ENCODE measurements around the gene GGT1. TPM values are rescaled to one million over a fixed set of nuclear protein-coding genes. Genes with fewer than 3 reads are reported as not detected.
A peak's percentile ranks its signal among the peaks of the same experiment; 100 is the strongest.
"Not testable (repeated sequence)": the region's sequence is repeated elsewhere in the genome, so short reads cannot be mapped to it uniquely, and the experiment has no call there.

GGT1 gene
- 14.6 TPM for polyA plus RNA-seq (2012; ENCODE audit: insufficient read depth, insufficient read length, low read depth)

DNA sequence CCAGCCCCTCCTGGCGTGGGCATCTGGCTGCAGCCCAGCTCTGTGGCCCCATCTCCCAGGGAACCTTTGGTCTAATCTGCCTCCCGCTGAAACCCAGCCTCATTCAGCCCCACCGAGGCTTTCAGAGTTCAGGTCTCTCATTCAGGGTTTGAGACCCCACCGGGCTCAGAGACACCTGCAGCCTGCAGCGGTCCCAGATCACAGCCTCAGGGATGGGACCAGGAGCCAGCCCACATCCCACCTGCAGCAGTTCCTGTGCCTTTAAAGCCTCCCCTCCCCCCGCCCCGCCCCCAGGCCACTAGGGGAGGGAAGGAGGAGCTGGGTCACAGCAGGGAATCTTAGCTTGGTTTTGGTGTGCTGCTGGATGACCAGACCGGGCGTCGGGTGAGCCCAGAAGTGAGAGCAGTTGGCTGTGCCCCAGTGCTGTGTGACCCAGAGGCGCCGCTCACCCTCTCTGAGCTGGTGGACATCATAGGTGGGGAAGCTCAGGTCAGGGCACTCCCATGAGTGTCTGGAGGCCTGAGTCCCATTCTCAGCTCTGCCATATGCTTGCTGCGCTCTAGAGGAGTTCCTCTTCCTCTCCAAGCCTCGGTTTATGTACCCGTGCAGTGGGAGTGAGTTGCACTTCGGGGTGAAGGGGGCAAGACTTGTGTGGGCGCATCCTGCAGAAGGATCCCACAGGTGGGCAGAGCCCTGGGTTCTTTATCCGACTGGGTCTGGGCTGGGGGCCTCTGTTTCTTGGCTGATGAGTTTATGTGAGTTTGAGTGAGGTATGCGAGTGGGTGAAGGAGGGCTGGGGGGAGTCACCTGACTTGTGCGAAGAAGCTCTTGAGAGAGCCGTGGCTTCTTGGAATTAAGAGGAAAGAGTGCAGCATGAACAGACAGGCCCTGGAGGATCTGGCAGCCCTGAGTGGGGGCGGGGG, at the start of gene GGT1:
TSS of gene GGT1 (plus strand) at position 347 of the 923 bp plus-strand sequence. CDS start 7,889 bp downstream, outside the sequence.
- H3K4me1 ChIP-seq, H3K27me3 ChIP-seq, H3K9me3 ChIP-seq, DNase-seq, H3K36me3 ChIP-seq: not testable (repeated sequence)
- H3K4me3 ChIP-seq (ENCODE audit: low read depth, low read length) = peak within 1 kb of the TSS; percentile 25

DNA sequence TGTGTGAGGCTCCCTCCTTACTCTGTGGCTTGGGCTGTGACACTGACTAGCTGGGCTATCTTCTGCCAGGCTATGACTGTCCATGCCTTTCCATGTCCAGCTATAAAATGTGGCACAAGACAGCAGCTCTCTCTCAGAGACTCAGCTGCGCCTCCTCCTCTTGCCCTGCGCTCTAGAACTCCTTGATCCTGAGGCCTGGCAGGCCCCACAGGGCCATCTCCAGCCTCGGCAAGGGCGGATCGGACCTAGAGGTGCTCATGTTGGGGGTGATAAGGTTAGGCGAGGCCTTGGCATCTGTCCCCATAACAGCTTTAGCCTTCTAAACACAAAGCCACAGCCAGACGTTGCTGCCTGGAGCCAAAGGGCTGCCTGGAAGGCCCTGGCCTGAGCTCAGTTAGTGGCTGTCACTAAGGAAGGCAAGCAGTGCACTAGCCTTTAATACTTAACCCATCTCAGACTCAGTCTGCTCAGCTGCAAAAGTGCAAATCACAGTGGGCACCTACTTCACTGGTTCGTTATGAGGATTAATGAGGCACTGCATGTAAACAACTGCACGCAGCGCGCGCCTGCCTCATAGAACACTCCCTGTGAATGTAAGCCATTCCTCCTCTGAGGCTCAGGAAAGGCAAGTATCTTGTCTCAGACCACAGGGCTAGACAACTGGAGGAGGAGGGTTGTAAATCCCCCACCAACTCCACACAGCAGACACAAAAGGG, 49.2 kb upstream of the GGT1 start:
- TF ChIP-seq, protein P1, sequence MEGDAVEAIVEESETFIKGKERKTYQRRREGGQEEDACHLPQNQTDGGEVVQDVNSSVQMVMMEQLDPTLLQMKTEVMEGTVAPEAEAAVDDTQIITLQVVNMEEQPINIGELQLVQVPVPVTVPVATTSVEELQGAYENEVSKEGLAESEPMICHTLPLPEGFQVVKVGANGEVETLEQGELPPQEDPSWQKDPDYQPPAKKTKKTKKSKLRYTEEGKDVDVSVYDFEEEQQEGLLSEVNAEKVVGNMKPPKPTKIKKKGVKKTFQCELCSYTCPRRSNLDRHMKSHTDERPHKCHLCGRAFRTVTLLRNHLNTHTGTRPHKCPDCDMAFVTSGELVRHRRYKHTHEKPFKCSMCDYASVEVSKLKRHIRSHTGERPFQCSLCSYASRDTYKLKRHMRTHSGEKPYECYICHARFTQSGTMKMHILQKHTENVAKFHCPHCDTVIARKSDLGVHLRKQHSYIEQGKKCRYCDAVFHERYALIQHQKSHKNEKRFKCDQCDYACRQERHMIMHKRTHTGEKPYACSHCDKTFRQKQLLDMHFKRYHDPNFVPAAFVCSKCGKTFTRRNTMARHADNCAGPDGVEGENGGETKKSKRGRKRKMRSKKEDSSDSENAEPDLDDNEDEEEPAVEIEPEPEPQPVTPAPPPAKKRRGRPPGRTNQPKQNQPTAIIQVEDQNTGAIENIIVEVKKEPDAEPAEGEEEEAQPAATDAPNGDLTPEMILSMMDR (IDR thresholded peaks at IDR 0.05; ENCODE audit: low read depth, low read length) = no peak
- no peak for DNase-seq
- Histone ChIP-seq H3K4me1 (0 out of 2 replicates have a peak, but pooled peaks cover 5% of the 10 kb centered on the region), H3K4me3 (ENCODE audit: low read depth, low read length) (peak overlapping the region; percentile 92), H3K36me3 (peaks cover 14% of the 10 kb centered on the region), H3K27me3 (no peaks in the 10 kb centered on the region), H3K9me3 (no peaks in the 10 kb centered on the region)

DNA sequence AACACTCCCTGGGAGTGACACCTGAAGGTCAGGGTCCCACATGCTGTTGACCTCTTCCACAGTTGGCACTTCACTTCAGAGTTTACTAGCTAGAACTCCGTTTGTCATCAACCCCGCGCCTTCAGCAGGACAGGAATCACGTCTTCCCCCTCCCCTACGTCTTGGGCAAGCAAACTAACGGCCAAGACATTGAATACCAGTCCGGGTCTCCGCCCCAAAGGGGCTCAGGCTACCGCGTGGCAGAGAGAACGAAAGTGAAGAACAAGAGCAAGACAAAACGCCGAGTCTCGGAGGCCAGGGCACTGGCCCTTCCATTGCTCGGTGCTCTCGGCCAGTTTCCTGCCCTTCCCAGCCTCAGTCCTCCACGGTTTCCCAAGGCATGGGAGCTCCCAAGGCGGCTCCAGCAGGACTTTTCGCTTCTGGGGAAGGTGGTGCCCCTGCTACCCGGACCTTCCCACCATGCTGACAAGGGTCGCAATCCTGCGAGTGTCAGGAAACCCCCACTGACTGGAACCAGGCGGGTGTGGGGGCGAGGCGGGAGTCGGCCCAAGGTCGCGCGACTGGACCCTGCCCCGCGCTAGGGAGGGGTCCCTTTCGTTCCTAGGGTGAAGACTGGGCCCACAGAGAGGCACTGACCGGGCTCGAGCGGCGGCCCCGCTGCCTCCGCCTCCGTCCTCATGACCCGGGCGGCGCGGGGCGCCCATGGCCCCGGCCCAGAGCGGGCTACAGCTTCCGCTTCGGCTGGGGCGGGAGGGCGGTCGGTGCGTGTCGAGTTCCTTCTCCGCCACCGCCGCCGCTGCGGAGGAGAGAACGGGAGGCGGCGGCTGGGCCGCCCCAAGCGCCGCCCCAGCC, 48.5 kb upstream of the GGT1 start, which contains the start of gene GUCD1:
TSS of gene GUCD1 (minus strand) at position 826 of the 852 bp plus-strand sequence. CDS start at position 679, 147 bp downstream.
- H3K4me1 ChIP-seq = 0 out of 2 replicates have a peak, but pooled peaks cover 5% of the 10 kb centered on the region
- no peaks in the 10 kb centered on the region for H3K9me3 ChIP-seq
- H3K36me3 ChIP-seq = peaks cover 22% of the 10 kb centered on the region
- peak within 1 kb of the TSS; percentile 93 for H3K4me3 ChIP-seq (ENCODE audit: low read depth, low read length)
- TF ChIP-seq, protein P1 (IDR thresholded peaks at IDR 0.05; ENCODE audit: low read depth, low read length) = no peak
- no peak for DNase-seq
- no peaks in the 10 kb centered on the region for H3K27me3 ChIP-seq

DNA sequence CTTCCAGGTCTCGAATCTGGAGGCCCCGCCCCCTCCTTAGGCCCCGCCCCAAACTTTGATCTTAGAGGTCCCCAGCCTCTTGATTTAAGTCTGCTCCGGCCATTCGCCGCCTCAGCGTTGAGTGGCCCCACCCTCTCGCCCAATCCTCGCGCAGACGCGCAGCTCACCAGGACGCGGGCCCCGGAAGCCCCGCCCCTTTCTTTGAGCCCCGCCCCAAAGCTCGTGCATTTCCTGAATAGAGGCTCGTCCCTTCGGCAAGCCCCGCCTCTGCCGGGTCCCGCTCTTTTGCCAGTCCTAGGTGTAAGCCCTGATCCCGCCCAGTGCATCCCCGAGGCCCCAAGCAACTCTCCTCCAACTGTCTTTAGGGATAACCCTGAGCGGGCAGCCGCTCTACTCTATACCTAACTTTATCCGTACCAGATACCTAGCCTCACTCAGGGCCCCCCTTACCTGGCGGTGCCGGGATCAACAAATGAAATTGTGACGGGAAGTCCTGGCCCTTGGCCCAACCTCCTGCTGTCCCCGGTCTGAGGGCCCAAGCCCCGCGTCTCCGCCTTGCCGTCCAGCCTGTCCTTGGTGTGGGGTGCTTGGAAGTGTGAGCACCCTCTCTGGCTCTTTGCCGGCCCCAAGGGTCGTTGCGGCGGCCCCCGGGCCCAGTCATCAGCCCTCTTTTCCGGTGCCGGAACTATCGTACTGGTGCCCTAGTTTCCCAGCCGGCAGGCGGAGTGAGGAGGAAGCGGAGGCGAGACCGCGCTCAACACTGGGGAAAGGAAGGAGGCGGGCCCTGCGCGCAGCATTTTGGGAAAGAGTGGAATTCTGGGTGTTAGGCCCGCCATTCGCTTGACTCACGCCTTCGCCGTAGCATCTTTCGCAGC, 47.6 kb upstream of the GGT1 start, which contains the start of gene SNRPD3:
TSS of gene SNRPD3 (plus strand) at position 835 of the 875 bp plus-strand sequence. CDS start 1,676 bp downstream, outside the sequence.
- DNase-seq = peak; percentile 100
- 0 out of 2 replicates have a peak, but pooled peaks cover 5% of the 10 kb centered on the region for H3K4me1 ChIP-seq
- peak within 1 kb of the TSS; percentile 93 for H3K4me3 ChIP-seq (ENCODE audit: low read depth, low read length)
- TF ChIP-seq, protein P1 (IDR thresholded peaks at IDR 0.05; ENCODE audit: low read depth, low read length) = peak; percentile 17; the same call in 1 of the 2 replicates
- no peaks in the 10 kb centered on the region for H3K9me3 ChIP-seq
- H3K36me3 ChIP-seq = peaks cover 24% of the 10 kb centered on the region
- no peaks in the 10 kb centered on the region for H3K27me3 ChIP-seq

DNA sequence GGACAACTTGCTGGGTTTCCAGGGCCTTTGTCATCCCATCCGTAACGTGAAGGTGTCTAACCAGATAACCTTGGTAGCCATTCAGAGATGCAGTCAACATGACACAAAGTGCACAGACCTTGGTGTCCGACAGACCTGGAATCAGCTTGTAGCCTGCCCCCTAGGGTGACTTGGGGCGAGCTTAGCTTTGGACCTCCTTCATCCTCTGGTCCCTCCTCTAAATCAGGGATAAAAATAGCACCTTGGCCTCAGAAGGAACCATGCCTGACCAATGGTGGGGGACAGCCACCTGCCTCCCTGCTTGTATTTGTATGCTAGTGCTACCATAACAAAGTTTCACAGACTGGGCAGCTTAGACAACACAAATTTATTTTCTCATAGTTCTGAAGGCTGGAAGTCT, 43.5 kb upstream of the GGT1 start:
- TF ChIP-seq, protein P1 (IDR thresholded peaks at IDR 0.05; ENCODE audit: low read depth, low read length) = no peak
- Histone ChIP-seq H3K27me3 (no peaks in the 10 kb centered on the region), H3K36me3 (peaks cover 56% of the 10 kb centered on the region), H3K9me3 (no peaks in the 10 kb centered on the region), H3K4me1 (no peaks in the 10 kb centered on the region), H3K4me3 (ENCODE audit: low read depth, low read length) (no peak overlapping the region)
- no peak for DNase-seq
